Kidney (tissue), 14 donors: ENCODE results near the gene TIE1. TPM values are rescaled to one million over a fixed set of nuclear protein-coding genes. Genes with fewer than 3 reads are reported as not detected.

Experiments used
- DNase-seq, 5 donors: peaks; one replicate each; pipeline ENCODE4 v3.0.0-alpha.2; 2013 to 2020
- FAIRE-seq: peaks from 2 replicates; lab custom pipeline; 2012; peaks lifted over from hg19 to GRCh38; lab: Jason Lieb, UNC
- H3K27ac ChIP-seq, 2 donors: one replicate each; pipeline ENCODE4 v1.7.0; 2013; ENCODE audit warnings: low read depth in 2 of 2, low read length in 2 of 2, inconsistent platforms in 1 of 2
- H3K27me3 ChIP-seq: one replicate; pipeline ENCODE4 v1.7.1; 2013; ENCODE audit warnings: low read length, inconsistent platforms; ENCODE audit not compliant: control insufficient read depth, insufficient read depth
- H3K36me3 ChIP-seq, 3 donors: one replicate each; pipeline versions ENCODE4 v1.7.0 to v1.7.1; 2013; ENCODE audit warnings: low read length in 3 of 3, control low read depth in 1 of 3, inconsistent platforms in 1 of 3; ENCODE audit not compliant: insufficient read depth in 3 of 3, control insufficient read depth in 2 of 3
- H3K4me1 ChIP-seq, 3 donors: one replicate each; pipeline versions ENCODE4 v1.7.0 to v1.7.1; 2013; ENCODE audit warnings: low read length in 3 of 3, inconsistent platforms in 1 of 3, low read depth in 1 of 3; ENCODE audit not compliant: control insufficient read depth in 2 of 3, insufficient read depth in 2 of 3
- H3K4me3 ChIP-seq, 3 donors: one replicate each; pipeline versions ENCODE4 v1.7.0 to v1.8.1; 2013; ENCODE audit warnings: low read length in 3 of 3, control low read depth in 1 of 3, inconsistent platforms in 1 of 3
- H3K9ac ChIP-seq, 3 donors: one replicate each; pipeline versions ENCODE4 v1.7.0 to v1.7.1; 2013; ENCODE audit warnings: low read length in 3 of 3, control low read depth in 1 of 3, inconsistent platforms in 1 of 3
- H3K9me3 ChIP-seq, 3 donors: one replicate each; pipeline versions ENCODE4 v1.7.0 to v1.7.1; 2013; ENCODE audit warnings: low read length in 3 of 3, control low read depth in 1 of 3, inconsistent platforms in 1 of 3; ENCODE audit not compliant: control insufficient read depth in 2 of 3, insufficient read depth in 1 of 3
- CTCF ChIP-seq: IDR thresholded peaks from 3 replicates; pipeline ENCODE4 v1.5.1; 2012; ENCODE audit warnings: mild to moderate bottlenecking, moderate library complexity, borderline replicate concordance; ENCODE audit not compliant: insufficient read depth; ENCODE audit errors: extremely low read depth
- intact Hi-C: fragments of 100-400 bp; cut with DNase I; formaldehyde crosslinking; loops from one replicate; pipeline ENCODE4 v1.11.1; 2022
- polyA plus RNA-seq: library from polyadenylated mRNA; stranded (reverse); fragments of 350-450 nt; fragmentation: Illumina TruSeq; extraction: RNeasy Lipid Tissue Mini Kit (QIAGEN cat#74804); gene quantifications from one replicate; pipeline ENCODE4 v1.2.3, GENCODE V29; 2014; ENCODE audit warnings: low read depth, low replicate concordance; ENCODE audit not compliant: insufficient read depth
- total RNA-seq: library from RNA; stranded (reverse); fragmentation: NEBNext Ultra II Directional; extraction: Animal tissue kit (Norgen Biotek cat#: 25700); gene quantifications from one replicate; pipeline ENCODE4 v1.2.1, GENCODE V29; 2021
- donor health status: control.
- donor health status: control.
- donor health status: control.
- donor health status: control.
- donor health status: control.
- donor health status: DM: yes; HTN: yes; CAD: no.
- donor health status: Normal renal cell carcinoma (clear cell type).

Gene TIE1
- total and polyA plus RNA-seq, 2 donors from 2014 or later, result 15.0 to 46.3 TPM

GRCh38 chr1:43348343-43348808 is 47.6 kb downstream of the TIE1 start:
- Histone ChIP-seq H3K27ac (peak overlapping the region; percentile 97 to 98), H3K36me3 (no peaks in the 10 kb centered on the region), H3K9me3 (no peaks in the 10 kb centered on the region), H3K4me1 (peaks cover 3 to 17% (median 9%) of the 10 kb centered on the region in 3 donors), H3K4me3 (peak overlapping the region; percentile 26 to 70 (median 46)), H3K27me3 (no peaks in the 10 kb centered on the region), H3K9ac (peak overlapping the region; percentile 10 to 49 (median 16))
- TF ChIP-seq CTCF, result no peak
- intact Hi-C loops, result no loop called here
- DNase-seq (peak in 1 of 5 donors; percentile 77), FAIRE-seq (no peak)

- Histone ChIP-seq H3K9me3 (no peaks in the 10 kb centered on the region), H3K9ac (peak overlapping the region; percentile 40 to 66 (median 52)), H3K27ac (peak overlapping the region; percentile 97 to 98), H3K4me3 (peak overlapping the region; percentile 59 to 73 (median 70)), H3K27me3 (no peaks in the 10 kb centered on the region), H3K36me3 (no peaks in the 10 kb centered on the region), H3K4me1 (peaks cover 3 to 17% (median 9%) of the 10 kb centered on the region in 3 donors)
- no peak for TF ChIP-seq CTCF
- DNase-seq (peak; percentile 95 to 98 (median 95)), FAIRE-seq (no peak)
- intact Hi-C loops, result no loop called here
These were observed 48.2 kb downstream of the TIE1 start for GRCh38 chr1:43348809-43349593.

- Histone ChIP-seq H3K27ac (peak overlapping the region; percentile 97 to 98), H3K4me1 (peaks cover 3 to 17% (median 9%) of the 10 kb centered on the region in 3 donors), H3K9me3 (no peaks in the 10 kb centered on the region), H3K27me3 (no peaks in the 10 kb centered on the region), H3K9ac (peak overlapping the region; percentile 40 to 66 (median 52)), H3K36me3 (no peaks in the 10 kb centered on the region), H3K4me3 (peak overlapping the region; percentile 59 to 73 (median 70))
- DNase-seq, result peak in 3 of 5 donors; percentile 39 to 57 (median 53)
- FAIRE-seq, result no peak
- no peak for TF ChIP-seq CTCF
- intact Hi-C loops, result no loop called here
These were observed 49.0 kb downstream of the TIE1 start for GRCh38 chr1:43349594-43350306.
